Upper lobe of left lung (tissue), 6 donors: ENCODE results near the gene SARNP. TPM values are rescaled to one million over a fixed set of nuclear protein-coding genes. Genes with fewer than 3 reads are reported as not detected.
"Not testable (repeated sequence)": the region's sequence is repeated elsewhere in the genome, so short reads cannot be mapped to it uniquely, and the experiment has no call there.

Experiments
- ATAC-seq, 2 donors: fragments of 200-7000 bp; cut with Tn5 transposase; one replicate each; pipeline ENCODE4 v1.9.1; 2022; ENCODE audit warnings: mild to moderate bottlenecking in 2 of 2, moderate library complexity in 2 of 2; ENCODE audit not compliant: low FRiP score in 2 of 2
- DNase-seq, 2 donors: peaks; one replicate each; pipeline ENCODE4 v3.0.0-alpha.2; 2019 to 2020
- H3K27ac ChIP-seq, 4 donors: fragments of 200-600 bp; sonication (generic); one replicate each; pipeline ENCODE4 v1.5.1; 2016 to 2019
- H3K27me3 ChIP-seq, 4 donors: fragments of 200-600 bp; sonication (generic); one replicate each; pipeline ENCODE4 v1.5.1; 2017 to 2019
- H3K36me3 ChIP-seq, 4 donors: fragments of 200-600 bp; sonication (generic); one replicate each; pipeline ENCODE4 v1.5.1; 2016 to 2019
- H3K4me1 ChIP-seq, 4 donors: fragments of 200-600 bp; sonication (generic); one replicate each; pipeline ENCODE4 v1.5.1; 2018 to 2019
- H3K4me3 ChIP-seq, 4 donors: fragments of 200-600 bp; sonication (generic); one replicate each; pipeline ENCODE4 v1.5.1; 2017 to 2019; ENCODE audit warnings: mild to moderate bottlenecking in 2 of 4, moderate library complexity in 1 of 4
- H3K9me3 ChIP-seq, 4 donors: fragments of 200-600 bp; sonication (generic); one replicate each; pipeline ENCODE4 v1.5.1; 2018 to 2019
- CTCF ChIP-seq, 6 experiments: fragments of 450-650 bp in 4 of 6; fragments of 200-600 bp in 2 of 6; sonication (generic) in 2 of 6; IDR thresholded peaks; one replicate each; pipeline ENCODE4 v1.5.1; 2016 to 2019; ENCODE audit warnings: antibody characterized with exemption in 6 of 6
- EP300 ChIP-seq, 4 donors: sonication (generic); formaldehyde crosslinking; IDR thresholded peaks; one replicate each; pipeline ENCODE4 v1.5.1; 2017; ENCODE audit warnings: antibody characterized with exemption in 4 of 4, control low read depth in 2 of 4
- POLR2A ChIP-seq, 4 donors: fragments of 450-650 bp; IDR thresholded peaks; one replicate each; pipeline ENCODE4 v1.5.1; 2016 to 2017; ENCODE audit warnings: antibody characterized with exemption in 4 of 4, mild to moderate bottlenecking in 2 of 4
- POLR2AphosphoS5 ChIP-seq, 2 donors: sonication (generic); formaldehyde crosslinking; IDR thresholded peaks; one replicate each; pipeline ENCODE4 v1.5.1; 2017; ENCODE audit warnings: antibody characterized with exemption in 2 of 2
- WGBS, 2 donors: methylation state at CpG; one replicate each; pipeline ENCODE4 v1.1.5; 2017 to 2018; 5-methylcytosine and 5-hydroxymethylcytosine counted together
- total RNA-seq, 6 donors: library from RNA; depleted of rRNA in 4 of 6; stranded (reverse); fragments of >200 nt in 4 of 6; gene quantifications; one replicate each; pipeline versions ENCODE4 v1.1.0 to v1.2.1, GENCODE V29; 2016 to 2021
- donor health status: DM: no; HTN: no; CAD: no; lungs with moderate emphysema.
- donor health status: DM: no; HTN: yes; CAD: no; lungs with severe emphysema.

SARNP gene
- total RNA-seq = 10 to 100 TPM; 39.1 to 69.3 (median 54.9) TPM

DNA sequence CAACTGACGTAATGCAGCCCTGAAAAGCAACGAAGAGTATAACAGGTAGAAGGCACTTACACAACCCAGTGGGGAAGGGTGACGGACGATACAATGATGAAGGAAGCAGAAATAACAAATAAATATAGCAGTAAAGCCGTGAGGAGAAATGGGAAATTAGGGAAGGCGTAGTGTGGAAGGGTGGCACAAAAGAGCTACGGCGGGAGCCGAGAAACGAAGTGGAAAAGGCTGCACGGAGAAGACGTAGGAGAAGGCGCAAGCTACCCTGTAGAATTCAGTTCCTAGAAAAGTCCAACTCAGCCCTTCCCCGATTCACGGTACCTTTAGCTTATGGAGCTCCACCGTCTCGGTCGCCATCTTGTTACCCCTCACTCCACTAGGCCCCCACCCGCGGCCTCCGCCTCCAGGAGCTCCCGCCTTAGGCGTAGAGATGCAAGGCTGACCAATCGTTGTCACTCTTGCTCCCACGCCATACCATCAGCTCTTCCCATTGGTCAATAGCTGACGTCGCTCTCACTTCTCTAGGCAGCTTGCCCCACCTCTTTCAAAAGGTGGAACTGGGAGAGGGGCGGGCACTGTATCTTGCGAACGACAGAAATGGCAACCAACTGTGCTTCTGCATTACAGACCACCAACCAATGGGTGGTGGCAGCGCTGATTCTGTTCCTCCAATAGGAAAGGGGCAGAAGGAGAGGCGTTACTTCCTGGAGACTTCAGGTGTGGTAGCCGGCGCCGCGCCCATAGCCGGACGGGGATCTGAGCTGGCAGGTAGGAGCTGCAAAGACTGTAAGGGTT, at the start of gene SARNP, which contains the start of gene ORMDL2:
Gene SARNP, minus strand, starts transcription at position 380 of the 795 bp plus-strand sequence. Its CDS starts 23 bp downstream, at position 357.
Gene ORMDL2, plus strand, starts transcription at position 697 of the 795 bp plus-strand sequence. CDS start 959 bp downstream, outside the sequence.
- H3K9me3 ChIP-seq = no peaks in the 10 kb centered on the region
- peak; percentile 67 to 82 for TF ChIP-seq POLR2AphosphoS5 (IDR thresholded peaks at IDR 0.05)
- no peak for TF ChIP-seq EP300 (IDR thresholded peaks at IDR 0.05)
- TF ChIP-seq POLR2A (IDR thresholded peaks at IDR 0.05) = peak in 2 of 4 donors; percentile 68 to 85
- TF ChIP-seq CTCF (IDR thresholded peaks at IDR 0.05) = no peak
- 0% methylated on average over 33 to 38 of the region's 38 CpGs for WGBS, 2 donors
- peaks cover 27 to 53% (median 37%) of the 10 kb centered on the region in 4 donors for H3K4me1 ChIP-seq
- H3K27ac ChIP-seq = peak within 1 kb of the TSS; percentile 88 to 91 (median 88)
- no peaks in the 10 kb centered on the region for H3K27me3 ChIP-seq
- peak within 1 kb of the TSS; percentile 63 to 83 (median 76) for H3K4me3 ChIP-seq
- peak; percentile 98 to 99 for ATAC-seq
- peak; percentile 94 to 99 for DNase-seq
- H3K36me3 ChIP-seq = peaks cover 17 to 47% (median 30%) of the 10 kb centered on the region in 4 donors

DNA sequence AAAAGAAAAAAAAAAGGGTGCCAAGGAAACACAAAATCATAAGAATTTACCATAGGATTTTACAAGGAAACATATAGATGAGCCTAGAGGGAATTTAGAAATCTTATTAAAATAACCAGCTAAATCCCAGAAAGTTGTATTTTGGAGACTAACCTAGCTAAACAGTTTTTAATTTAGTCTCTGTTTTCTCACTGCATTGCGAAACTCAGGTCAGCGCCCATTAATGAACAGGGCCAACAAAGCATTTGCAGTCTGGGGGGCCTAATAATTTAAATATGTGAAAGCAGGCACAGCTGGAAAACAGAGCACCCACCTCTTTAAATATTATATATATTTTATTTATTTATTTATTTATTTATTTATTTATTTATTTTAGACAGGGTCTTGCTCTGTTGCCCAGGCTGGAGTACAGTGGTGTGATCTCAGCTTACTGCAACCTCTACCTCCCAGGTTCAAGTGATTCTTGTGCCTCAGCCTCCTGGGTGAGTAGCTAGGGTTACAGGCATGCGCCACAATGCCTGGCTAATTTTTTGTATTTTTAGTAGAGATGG, 49.0 kb upstream of the SARNP start:
- WGBS, 2 donors = 88 to 94% methylated on average over 3 of the region's 3 CpGs
- H3K4me1 ChIP-seq, H3K27me3 ChIP-seq, ATAC-seq, H3K36me3 ChIP-seq, H3K4me3 ChIP-seq, H3K27ac ChIP-seq, DNase-seq, H3K9me3 ChIP-seq: not testable (repeated sequence)

- no peaks in the 10 kb centered on the region for H3K27me3 ChIP-seq
- DNase-seq = no peak
- H3K36me3 ChIP-seq = no peaks in the 10 kb centered on the region
- ATAC-seq = no peak
- no peaks in the 10 kb centered on the region for H3K4me1 ChIP-seq
- WGBS, 2 donors = 84 to 90% methylated on average over 2 of the region's 2 CpGs
- no peak overlapping the region for H3K4me3 ChIP-seq
- no peak overlapping the region for H3K27ac ChIP-seq
- no peak for TF ChIP-seq POLR2AphosphoS5 (IDR thresholded peaks at IDR 0.05)
- peaks cover 0 to 7% (median 2%) of the 10 kb centered on the region in 4 donors for H3K9me3 ChIP-seq
Measured at GRCh38 chr12:55865327-55865726, 47.8 kb upstream of the SARNP start.

GRCh38 chr12:55862931-55863330, 45.4 kb upstream of the SARNP start:
- WGBS, 2 donors = 95 to 98% methylated on average over 13 of the region's 13 CpGs
- not testable (repeated sequence) for H3K9me3 ChIP-seq, H3K4me3 ChIP-seq, ATAC-seq, H3K36me3 ChIP-seq, H3K4me1 ChIP-seq, H3K27ac ChIP-seq, H3K27me3 ChIP-seq
- peak in 1 of 2 donors; percentile 43 for DNase-seq

DNA sequence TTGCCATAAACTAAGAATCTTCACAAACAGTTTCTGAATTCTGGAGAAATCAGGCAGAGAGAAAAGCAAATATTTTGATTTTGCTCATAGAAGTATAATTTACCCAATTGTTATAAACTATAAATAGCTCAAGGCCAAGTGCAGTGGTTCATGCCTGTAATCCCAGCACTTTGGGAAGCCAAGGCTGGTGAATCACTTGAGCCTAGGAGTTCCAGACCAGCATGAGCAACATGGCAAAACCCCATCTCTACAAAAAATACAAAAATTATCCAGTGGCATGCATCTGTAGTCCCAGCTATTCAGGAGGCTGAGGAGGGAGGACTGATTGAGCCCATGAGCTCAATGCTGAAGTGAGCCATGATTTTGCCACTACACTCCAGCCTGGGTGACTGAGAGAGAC, 44.8 kb upstream of the SARNP start:
- no peak for ATAC-seq

More for the DNA sequence above, 44.8 kb upstream of the SARNP start:
- no peaks in the 10 kb centered on the region for H3K36me3 ChIP-seq
- H3K27me3 ChIP-seq = no peaks in the 10 kb centered on the region
- H3K4me1 ChIP-seq = no peaks in the 10 kb centered on the region
- DNase-seq = no peak
- no peak overlapping the region for H3K4me3 ChIP-seq
- TF ChIP-seq CTCF (IDR thresholded peaks at IDR 0.05) (no peak), POLR2A (IDR thresholded peaks at IDR 0.05) (no peak), EP300 (IDR thresholded peaks at IDR 0.05) (no peak), POLR2AphosphoS5 (IDR thresholded peaks at IDR 0.05) (no peak)
- H3K9me3 ChIP-seq = peaks cover 0 to 7% (median 2%) of the 10 kb centered on the region in 4 donors
- no peak overlapping the region for H3K27ac ChIP-seq
